ENCODE data around the gene ETS2.

Gene ETS2

GRCh38 chr21:38805328-38806152 lies at the start of gene ETS2:
Gene ETS2, plus strand, starts transcription at chr21:38805929. Its CDS starts 4,106 bp downstream, at chr21:38810035.
- peak; percentile 63 for DNase-seq (ENCODE audit: low read depth)

- peak; percentile 53 for DNase-seq (ENCODE audit: low read depth)
Measured at GRCh38 chr21:38756746-38757145, 49.0 kb upstream of the ETS2 start.

GRCh38 chr21:38758501-38759214 lies 47.1 kb upstream of the ETS2 start:
- no peak for DNase-seq (ENCODE audit: low read depth)

- no peak for DNase-seq (ENCODE audit: low read depth)
Measured at GRCh38 chr21:38759413-38759812, 46.3 kb upstream of the ETS2 start.

- DNase-seq (ENCODE audit: low read depth), result no peak
Measured at GRCh38 chr21:38760017-38760761, 45.5 kb upstream of the ETS2 start.

- no peak for DNase-seq (ENCODE audit: low read depth)
Measured at GRCh38 chr21:38760762-38761155, 45.0 kb upstream of the ETS2 start.

GRCh38 chr21:38761531-38761930 lies 44.2 kb upstream of the ETS2 start:
- no peak for DNase-seq (ENCODE audit: low read depth)

- DNase-seq (ENCODE audit: low read depth), result no peak
Measured at GRCh38 chr21:38765056-38765455, 40.7 kb upstream of the ETS2 start.

GRCh38 chr21:38766987-38767722 lies 38.6 kb upstream of the ETS2 start:
- DNase-seq (ENCODE audit: low read depth), result no peak

GRCh38 chr21:38768471-38769063 lies 37.2 kb upstream of the ETS2 start:
- no peak for DNase-seq (ENCODE audit: low read depth)

- no peak for DNase-seq (ENCODE audit: low read depth)
Measured at GRCh38 chr21:38769191-38769780, 36.4 kb upstream of the ETS2 start.

- DNase-seq (ENCODE audit: low read depth), result no peak
Measured at GRCh38 chr21:38770660-38771059, 35.1 kb upstream of the ETS2 start.

GRCh38 chr21:38771536-38771935 lies 34.2 kb upstream of the ETS2 start:
- DNase-seq (ENCODE audit: low read depth), result no peak

- no peak for DNase-seq (ENCODE audit: low read depth)
Measured at GRCh38 chr21:38772646-38773045, 33.1 kb upstream of the ETS2 start.

GRCh38 chr21:38773099-38774061 lies 32.3 kb upstream of the ETS2 start:
- peak; percentile 93 for DNase-seq (ENCODE audit: low read depth)

- no peak for DNase-seq (ENCODE audit: low read depth)
Measured at GRCh38 chr21:38774152-38774551, 31.6 kb upstream of the ETS2 start.

GRCh38 chr21:38774586-38775285 lies 31.0 kb upstream of the ETS2 start:
- no peak for DNase-seq (ENCODE audit: low read depth)

GRCh38 chr21:38775733-38776132 lies 30.0 kb upstream of the ETS2 start:
- DNase-seq (ENCODE audit: low read depth), result no peak

- no peak for DNase-seq (ENCODE audit: low read depth)
Measured at GRCh38 chr21:38777015-38777414, 28.7 kb upstream of the ETS2 start.

Data from GM04503 (cell line).